GM11168 (cell line): ENCODE data around the gene TCTN1.
"Not testable (repeated sequence)": the region's sequence is repeated elsewhere in the genome, so short reads cannot be mapped to it uniquely, and the experiment has no call there.

Source experiments
- in situ Hi-C: fragments of 300-500 bp; cut with MboI; formaldehyde crosslinking; loops from one replicate; pipeline ENCODE4 v1.12.0; 2022; ENCODE audit warnings: low sequenced_read_pairs; ENCODE audit not compliant: unreplicated experiment

TCTN1 gene

GRCh38 chr12:110613771-110614684 lies at the start of gene TCTN1:
Gene TCTN1, plus strand, starts transcription at chr12:110614129. Its CDS starts 54 bp downstream, at chr12:110614183.
- in situ Hi-C loops: loop anchor here (10.0 kb wide), 1 partner anchor 211 kb away; no protein-coding TSS in a partner anchor

- in situ Hi-C loops: no loop called here
Observed at GRCh38 chr12:110564471-110564991, 49.4 kb upstream of the TCTN1 start.

GRCh38 chr12:110565894-110566871 lies 47.7 kb upstream of the TCTN1 start:
- in situ Hi-C loops: no loop called here

- in situ Hi-C loops: no loop called here
Observed at GRCh38 chr12:110566993-110567392, 46.9 kb upstream of the TCTN1 start.

GRCh38 chr12:110568752-110569151 lies 45.2 kb upstream of the TCTN1 start:
- in situ Hi-C loops: no loop called here

- in situ Hi-C loops: not testable (repeated sequence)
Observed at GRCh38 chr12:110569838-110570237, 44.1 kb upstream of the TCTN1 start.

- in situ Hi-C loops: not testable (repeated sequence)
Observed at GRCh38 chr12:110570798-110571197, 43.1 kb upstream of the TCTN1 start.

GRCh38 chr12:110574044-110574443 lies 39.9 kb upstream of the TCTN1 start:
- in situ Hi-C loops: no loop called here

- in situ Hi-C loops: not testable (repeated sequence)
Observed at GRCh38 chr12:110574717-110575230, 39.2 kb upstream of the TCTN1 start.

- in situ Hi-C loops: no loop called here
Observed at GRCh38 chr12:110575326-110575725, 38.6 kb upstream of the TCTN1 start.

GRCh38 chr12:110576504-110576903 lies 37.4 kb upstream of the TCTN1 start:
- in situ Hi-C loops: no loop called here

GRCh38 chr12:110577864-110578693 lies 35.9 kb upstream of the TCTN1 start:
- in situ Hi-C loops: no loop called here

GRCh38 chr12:110578694-110579534 lies 35.0 kb upstream of the TCTN1 start:
- in situ Hi-C loops: no loop called here

- in situ Hi-C loops: no loop called here
Observed at GRCh38 chr12:110579535-110580253, 34.2 kb upstream of the TCTN1 start.

GRCh38 chr12:110581931-110582275 lies 32.0 kb upstream of the TCTN1 start:
- in situ Hi-C loops: no loop called here

- in situ Hi-C loops: no loop called here
Observed at GRCh38 chr12:110582276-110583136, 31.4 kb upstream of the TCTN1 start.
